ENCODE measurements around the gene ATXN1L. TPM values are rescaled to one million over a fixed set of nuclear protein-coding genes. Genes with fewer than 3 reads are reported as not detected.

ATXN1L gene
- polyA plus RNA-seq, 1 of the 3 experiments (the other 2 are of a cell fraction) = 8.0 TPM

- TF ChIP-seq, protein P1, sequence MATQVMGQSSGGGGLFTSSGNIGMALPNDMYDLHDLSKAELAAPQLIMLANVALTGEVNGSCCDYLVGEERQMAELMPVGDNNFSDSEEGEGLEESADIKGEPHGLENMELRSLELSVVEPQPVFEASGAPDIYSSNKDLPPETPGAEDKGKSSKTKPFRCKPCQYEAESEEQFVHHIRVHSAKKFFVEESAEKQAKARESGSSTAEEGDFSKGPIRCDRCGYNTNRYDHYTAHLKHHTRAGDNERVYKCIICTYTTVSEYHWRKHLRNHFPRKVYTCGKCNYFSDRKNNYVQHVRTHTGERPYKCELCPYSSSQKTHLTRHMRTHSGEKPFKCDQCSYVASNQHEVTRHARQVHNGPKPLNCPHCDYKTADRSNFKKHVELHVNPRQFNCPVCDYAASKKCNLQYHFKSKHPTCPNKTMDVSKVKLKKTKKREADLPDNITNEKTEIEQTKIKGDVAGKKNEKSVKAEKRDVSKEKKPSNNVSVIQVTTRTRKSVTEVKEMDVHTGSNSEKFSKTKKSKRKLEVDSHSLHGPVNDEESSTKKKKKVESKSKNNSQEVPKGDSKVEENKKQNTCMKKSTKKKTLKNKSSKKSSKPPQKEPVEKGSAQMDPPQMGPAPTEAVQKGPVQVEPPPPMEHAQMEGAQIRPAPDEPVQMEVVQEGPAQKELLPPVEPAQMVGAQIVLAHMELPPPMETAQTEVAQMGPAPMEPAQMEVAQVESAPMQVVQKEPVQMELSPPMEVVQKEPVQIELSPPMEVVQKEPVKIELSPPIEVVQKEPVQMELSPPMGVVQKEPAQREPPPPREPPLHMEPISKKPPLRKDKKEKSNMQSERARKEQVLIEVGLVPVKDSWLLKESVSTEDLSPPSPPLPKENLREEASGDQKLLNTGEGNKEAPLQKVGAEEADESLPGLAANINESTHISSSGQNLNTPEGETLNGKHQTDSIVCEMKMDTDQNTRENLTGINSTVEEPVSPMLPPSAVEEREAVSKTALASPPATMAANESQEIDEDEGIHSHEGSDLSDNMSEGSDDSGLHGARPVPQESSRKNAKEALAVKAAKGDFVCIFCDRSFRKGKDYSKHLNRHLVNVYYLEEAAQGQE (IDR thresholded peaks at IDR 0.05; ENCODE audit: low read depth, low read length) = no peak
- TF ChIP-seq TAF1 (IDR thresholded peaks at IDR 0.05; ENCODE audit: borderline replicate concordance, low read depth, low read length) (no peak), JUND (IDR thresholded peaks at IDR 0.05) (no peak), EZH2phosphoT487 (IDR thresholded peaks at IDR 0.05; ENCODE audit: borderline replicate concordance, low read depth) (no peak), FOXJ3 (CRISPR knock-in tag; IDR thresholded peaks at IDR 0.05) (no peak), GABPA (IDR thresholded peaks at IDR 0.05; ENCODE audit: low read depth) (no peak), MEF2A (IDR thresholded peaks at IDR 0.05; ENCODE audit: borderline replicate concordance, low read depth) (no peak), FOSL2 (IDR thresholded peaks at IDR 0.05; ENCODE audit: borderline replicate concordance, low read depth) (no peak), MAX (IDR thresholded peaks at IDR 0.05; ENCODE audit: low read depth) (no peak), SMC3 (IDR thresholded peaks at IDR 0.05; ENCODE audit: low read depth, low read length) (peak; percentile 46), POLR2AphosphoS5 (IDR thresholded peaks at IDR 0.05; ENCODE audit: low read depth, low read length) (no peak), CHD2 (IDR thresholded peaks at IDR 0.05; ENCODE audit: low read length, partially characterized antibody) (no peak), GATA2 (CRISPR knock-in tag; IDR thresholded peaks at IDR 0.05) (no peak), RAD21 (IDR thresholded peaks at IDR 0.05; ENCODE audit: low read length) (peak; percentile 53), EP300 (IDR thresholded peaks at IDR 0.05; ENCODE audit: borderline replicate concordance in 1 of 2, low read depth in 1 of 2, low read length in 1 of 2) (no peak), NFIC (IDR thresholded peaks at IDR 0.05; ENCODE audit: borderline replicate concordance) (no peak), FOXM1 (IDR thresholded peaks at IDR 0.05; ENCODE audit: low read depth) (no peak)
- TF ChIP-seq, protein P2, sequence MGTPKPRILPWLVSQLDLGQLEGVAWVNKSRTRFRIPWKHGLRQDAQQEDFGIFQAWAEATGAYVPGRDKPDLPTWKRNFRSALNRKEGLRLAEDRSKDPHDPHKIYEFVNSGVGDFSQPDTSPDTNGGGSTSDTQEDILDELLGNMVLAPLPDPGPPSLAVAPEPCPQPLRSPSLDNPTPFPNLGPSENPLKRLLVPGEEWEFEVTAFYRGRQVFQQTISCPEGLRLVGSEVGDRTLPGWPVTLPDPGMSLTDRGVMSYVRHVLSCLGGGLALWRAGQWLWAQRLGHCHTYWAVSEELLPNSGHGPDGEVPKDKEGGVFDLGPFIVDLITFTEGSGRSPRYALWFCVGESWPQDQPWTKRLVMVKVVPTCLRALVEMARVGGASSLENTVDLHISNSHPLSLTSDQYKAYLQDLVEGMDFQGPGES (IDR thresholded peaks at IDR 0.05; ENCODE audit: low read depth, low read length) = no peak
These were observed 36.9 kb downstream of the ATXN1L start (continued) for GRCh38 chr16:71882505-71883167.

Measured in SK-N-SH (cell line).